GM19372 (cell line): ENCODE measurements around the gene DOCK2.

Experiments
- ATAC-seq: cut with Tn5 transposase; IDR thresholded peaks from one replicate; pipeline ENCODE4 v1.9.1; 2021; ENCODE audit warnings: mild to moderate bottlenecking, low read depth, moderate library complexity; ENCODE audit not compliant: unreplicated experiment

DOCK2 gene

DNA sequence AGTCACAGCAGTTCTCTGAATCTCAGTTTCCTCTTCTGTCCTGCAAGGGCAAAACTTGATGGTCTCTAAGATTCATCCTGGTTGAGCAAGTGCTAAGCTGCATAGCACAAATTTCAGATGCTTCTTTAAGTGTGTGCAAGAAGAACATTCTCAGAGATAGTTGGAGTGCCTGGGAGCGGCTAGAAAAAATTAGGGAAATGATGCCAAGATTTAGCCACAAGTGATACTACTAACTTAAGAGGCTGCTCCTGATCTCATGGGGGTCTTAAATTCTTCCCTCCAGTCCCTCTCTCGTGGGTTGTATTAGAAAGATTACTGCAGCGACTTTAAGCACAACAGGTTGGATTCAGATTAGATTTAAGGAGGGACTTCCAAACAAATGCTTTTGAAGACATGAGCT lies 319.1 kb downstream of the DOCK2 start:
- ATAC-seq: no peak

DNA sequence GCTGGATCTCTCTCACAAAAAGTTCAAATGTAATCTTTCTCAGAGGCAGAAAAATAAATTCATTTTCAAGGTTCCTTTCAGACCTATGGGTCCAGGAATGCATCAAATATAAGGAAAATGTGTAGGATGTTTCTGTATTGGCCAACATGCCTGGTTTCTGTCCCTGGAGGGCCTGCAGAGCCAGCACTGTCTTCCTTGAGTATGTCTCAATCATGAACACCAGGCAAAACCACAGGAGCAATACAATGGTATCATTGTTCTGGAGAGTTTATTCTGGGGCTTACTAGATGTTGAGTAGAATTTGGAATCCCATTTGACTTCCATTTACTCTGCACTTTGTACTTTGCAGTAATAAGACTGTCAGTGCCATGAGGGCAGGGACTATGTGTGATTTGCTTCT lies 319.7 kb downstream of the DOCK2 start:
- no peak for ATAC-seq

DNA sequence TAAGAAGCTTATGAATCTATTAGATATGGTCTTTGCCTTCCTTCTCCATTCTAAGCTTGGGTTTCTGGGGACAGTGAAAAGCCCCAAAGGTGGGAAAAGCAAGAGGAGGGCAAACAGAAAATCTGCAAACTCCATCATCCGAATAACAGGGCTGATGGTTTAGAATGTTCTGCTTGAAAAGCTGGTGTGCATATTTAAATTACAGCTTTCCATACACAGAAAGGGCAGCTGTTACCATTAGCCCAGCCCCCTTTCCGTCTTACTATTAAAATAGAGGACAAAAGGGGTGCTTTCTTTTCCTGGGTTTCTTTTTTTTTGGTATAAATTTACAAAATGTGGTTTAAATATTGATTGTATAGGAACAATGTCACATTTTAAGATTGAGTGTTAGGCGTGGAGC lies 321.2 kb downstream of the DOCK2 start:
- no peak for ATAC-seq

DNA sequence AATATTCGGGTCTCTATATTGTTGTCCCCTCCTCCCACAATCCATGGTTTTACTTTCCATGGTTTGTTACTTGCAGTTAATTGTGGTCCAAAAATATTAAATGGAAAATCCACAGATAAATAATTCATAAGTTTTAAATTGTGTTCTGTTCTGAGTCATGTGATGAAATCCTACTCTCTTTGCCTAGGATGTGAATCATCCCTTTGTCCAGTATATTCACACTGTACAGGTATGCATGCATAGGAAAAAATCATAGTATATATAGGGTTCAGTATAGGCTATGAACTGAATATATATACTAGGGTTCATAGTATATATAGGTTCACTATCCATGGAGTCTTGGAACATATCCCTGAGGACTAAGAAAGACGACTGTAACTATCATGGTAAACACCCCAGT lies 323.6 kb downstream of the DOCK2 start:
- no peak for ATAC-seq

DNA sequence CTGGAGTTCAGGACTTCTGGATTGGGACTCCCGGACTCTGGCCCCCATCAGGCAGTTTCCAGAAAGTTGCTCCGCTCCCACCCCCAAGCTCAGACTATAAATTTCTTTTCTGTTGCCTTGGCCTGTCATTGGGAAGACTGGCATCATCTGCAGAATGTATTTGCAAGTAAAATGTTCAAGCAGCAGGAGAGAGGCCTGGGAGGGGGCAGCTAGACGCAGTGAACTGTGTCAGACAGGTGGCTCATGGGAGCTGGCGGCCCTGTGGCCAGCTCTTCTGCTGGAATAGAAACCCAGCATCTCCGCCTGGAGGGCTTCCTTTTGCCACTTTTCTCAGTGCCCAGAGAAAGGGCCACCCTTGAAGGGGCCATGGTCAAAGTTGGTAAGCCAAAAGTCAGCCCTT lies 327.2 kb downstream of the DOCK2 start:
- ATAC-seq: no peak

DNA sequence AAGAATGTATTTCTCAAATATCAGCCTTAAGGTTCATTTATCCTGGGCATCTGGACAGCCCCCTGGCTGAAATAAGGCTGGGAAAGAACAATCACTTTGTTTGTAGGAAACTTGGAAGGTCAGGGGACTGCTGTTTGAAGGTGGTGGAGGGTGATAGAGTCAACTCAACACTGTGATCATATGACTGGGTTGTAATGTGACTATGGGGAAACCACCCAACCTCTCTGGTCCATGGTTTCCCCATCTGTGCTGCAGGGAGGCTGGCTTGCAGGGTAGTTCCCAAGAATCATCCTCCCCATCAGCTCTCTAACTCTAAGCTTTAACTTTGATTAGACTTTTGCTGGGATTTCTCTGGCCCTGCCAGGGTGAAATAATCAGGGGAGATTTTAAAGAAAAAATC lies 333.3 kb downstream of the DOCK2 start:
- ATAC-seq: no peak

DNA sequence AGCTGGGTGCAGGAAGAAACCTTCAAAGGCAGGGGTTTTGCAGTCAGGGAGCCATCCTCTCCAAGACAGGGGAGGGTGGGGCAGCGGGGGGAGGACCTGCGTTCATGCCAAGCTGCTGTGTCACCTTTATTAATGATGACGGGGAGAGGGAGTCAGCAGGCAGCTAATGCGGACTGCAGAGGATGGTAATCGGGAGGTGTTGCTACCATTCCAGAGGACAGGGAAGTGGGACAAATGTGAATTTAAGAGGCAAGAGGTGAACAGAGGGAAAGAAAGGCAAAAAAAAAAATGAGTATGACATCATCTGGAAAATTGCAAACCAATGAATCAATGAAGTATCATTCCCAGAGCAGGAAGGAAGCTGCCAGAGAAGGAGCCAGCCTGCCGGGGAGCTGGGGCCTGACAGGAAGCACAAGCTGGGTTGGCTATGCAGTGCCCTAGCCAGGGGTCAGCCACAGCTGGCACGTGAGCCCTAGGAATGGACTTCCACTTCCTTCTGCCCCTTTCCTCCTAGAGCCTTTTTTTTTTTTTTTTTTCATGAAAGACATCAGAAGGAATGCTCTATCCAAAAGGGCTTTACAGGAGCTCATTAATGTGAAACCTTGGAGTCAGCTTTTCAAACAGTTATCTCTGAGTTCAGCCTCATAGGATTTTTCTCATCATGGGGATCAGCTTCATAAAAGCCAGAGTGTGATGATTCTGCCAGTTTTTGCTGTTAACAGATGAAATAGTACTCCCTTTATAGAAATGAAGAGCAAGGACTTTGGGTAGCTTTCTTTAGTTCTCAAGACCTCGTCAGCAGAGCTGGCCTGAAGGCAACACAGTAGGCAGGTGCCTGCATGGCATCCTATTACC lies 334.1 kb downstream of the DOCK2 start:
- no peak for ATAC-seq

DNA sequence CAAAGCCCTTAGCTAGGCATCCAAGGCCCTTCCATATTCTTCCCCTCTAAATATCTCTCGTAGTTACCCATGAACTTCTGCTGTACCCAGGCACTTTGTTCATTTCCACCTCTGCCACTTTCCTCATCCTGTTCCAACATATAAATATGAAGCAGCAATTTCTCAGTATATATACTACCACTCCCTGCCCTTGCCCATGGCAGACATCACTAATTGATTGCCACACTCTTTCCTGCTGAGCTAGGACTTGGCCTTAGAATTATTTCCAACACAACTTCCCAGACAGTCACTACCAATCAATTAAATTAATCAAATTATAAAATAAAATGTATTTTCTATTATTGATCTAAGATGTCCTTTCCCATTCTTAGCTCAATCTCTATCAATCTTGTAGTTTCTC lies 334.7 kb downstream of the DOCK2 start:
- no peak for ATAC-seq

DNA sequence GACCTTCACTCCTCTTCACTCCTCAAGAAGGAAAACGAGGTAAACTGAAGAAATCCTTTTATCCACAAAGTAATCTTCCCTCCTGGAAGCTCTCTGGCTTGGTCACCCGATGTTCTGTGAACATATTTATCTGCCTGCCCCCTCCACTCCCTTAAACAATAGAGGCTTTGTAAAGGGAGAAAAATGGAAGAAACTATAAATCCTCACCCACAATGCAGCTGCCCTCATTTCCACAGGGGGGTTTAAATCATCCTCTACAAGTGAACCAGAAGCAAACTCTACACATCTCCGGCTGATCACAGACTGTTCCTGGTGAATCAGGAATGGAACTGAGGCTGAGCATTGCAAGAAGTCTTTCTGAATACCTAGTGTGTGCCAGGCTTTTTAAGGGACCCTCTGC lies 336.0 kb downstream of the DOCK2 start:
- ATAC-seq: no peak

DNA sequence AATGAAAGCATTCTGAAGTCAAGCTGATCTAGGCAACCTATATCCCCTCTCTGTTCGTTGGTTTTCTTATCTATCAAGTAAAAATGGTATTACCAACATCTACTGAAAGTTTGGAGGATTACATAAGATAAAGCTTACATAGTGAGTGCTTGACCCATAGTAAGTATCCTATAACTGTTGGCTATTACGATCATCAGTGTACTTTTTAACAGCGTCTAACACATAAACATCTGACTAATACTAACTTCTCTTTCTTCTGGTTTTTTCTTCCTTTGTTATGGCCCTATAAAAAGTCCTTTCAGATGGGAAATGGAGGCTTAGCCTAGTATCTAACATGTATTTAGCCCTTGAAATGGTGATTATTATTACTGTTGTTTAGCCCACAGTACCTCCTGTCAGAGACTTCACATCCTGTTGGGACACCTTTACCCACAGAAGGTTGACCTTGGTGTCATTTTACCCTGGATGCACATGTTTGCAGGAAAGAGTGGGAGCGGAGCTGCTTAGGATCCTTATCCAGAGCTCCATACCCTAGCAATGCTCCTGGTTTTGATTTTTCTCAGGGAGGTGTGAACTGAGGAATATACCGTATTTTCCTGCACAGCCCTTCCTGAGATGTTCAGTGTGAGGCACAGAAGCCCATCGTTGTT lies 337.2 kb downstream of the DOCK2 start:
- ATAC-seq: no peak

DNA sequence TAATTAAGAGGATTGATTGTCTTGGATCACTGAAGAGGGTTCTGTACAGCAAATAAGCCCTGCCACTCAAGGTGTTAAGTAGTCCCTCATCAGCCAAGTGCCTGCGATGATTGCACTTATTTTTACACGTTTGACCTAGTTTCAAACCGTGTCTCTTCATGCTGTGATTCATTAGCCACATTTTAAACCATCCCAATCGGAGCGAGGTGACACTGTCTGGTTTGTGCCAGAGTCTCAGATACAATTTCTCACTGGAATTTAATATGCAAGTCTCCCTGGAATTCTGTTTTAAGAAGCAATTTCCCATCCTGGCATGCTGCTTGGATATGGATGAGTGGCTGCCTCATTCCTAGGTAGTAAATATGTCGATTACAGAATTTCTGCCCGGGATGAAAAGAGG lies 341.6 kb downstream of the DOCK2 start:
- ATAC-seq: no peak

DNA sequence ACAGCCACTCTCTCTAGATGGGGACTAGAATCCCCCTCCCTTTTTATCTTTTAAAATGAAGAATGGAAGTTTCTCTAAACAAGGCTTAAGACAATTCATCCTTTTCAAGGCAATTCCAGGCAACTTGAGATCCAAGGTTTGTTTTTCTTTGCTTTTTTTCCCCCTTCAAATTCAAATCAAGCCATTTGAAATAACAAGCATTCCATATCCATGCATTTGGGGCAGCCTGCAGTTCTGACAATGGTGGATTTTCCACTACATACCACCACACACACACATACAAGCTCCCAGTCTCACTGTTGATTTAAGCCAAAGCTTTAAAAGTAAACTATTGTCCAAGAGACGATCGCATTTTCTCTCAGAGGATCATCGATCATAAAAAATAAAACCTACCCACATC lies 342.8 kb downstream of the DOCK2 start:
- no peak for ATAC-seq

DNA sequence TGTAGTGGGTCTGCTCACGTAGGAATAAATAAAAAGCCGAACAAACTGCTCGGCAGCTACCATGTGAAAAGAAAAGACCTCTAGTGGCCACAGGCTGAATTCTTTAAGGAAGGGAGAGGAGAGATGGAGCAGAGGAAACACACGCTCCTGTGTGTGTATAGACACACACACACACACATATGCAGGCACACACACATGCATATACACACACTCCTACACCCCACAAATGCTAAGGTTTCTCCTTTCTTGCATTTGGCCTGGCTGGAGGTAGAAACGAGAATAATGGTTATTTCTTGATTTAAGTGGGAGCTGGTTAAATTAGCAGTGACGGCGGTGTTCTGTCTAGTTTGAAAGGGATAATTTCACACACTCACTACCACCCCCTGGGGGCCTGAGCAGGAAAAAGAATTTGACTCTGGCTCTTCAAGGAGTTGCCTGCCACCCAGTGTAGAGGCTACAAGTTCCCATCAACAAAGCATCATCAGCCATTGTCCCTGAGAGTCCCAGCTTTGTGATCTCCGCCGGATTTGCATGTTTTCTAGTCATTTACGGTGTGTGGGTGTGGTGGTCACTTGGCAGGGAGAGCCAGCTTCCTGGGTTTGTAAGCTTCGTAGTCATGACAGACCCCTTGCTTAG lies 343.5 kb downstream of the DOCK2 start, which contains the start of gene INSYN2B:
TSS of gene INSYN2B (minus strand) at position 78 of the 636 bp plus-strand sequence. CDS start 96,597 bp downstream, outside the sequence.
- no peak for ATAC-seq

DNA sequence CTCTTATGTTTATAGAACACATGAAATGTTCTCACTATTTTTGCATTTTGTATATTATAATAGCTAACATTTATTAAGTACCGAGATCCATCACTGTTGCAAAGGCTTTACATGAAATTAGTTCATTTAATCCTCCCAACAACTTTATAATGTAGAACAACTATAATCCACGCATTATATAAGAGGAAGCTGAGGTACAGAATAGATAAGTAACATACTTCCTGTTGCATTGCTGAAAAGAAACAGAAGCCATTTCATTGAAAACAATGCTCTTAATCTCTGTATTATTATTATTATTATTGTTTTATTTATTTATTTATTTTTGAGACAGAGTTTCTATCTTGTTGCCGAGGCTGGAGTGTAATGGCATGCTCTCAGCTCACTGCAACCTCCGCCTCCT lies 351.1 kb downstream of the DOCK2 start:
- ATAC-seq: no peak

DNA sequence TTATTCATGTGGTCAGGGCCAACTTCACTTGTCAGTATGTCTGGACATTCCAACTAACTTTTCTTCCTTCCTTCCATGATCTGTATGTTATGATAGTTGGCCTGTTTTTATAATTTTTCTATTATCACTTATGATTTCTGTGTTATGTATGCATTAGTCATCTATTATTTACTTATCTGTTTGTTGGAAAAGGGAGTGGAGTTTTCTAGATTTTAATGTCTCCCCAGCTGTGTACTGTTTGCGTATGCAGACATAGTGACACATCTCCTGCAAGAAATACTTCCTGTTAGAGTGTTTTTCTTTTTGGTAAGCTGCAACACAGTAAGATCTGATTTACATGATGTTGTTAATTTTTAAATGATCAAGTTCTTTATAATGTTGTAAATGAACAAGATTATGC lies 351.9 kb downstream of the DOCK2 start:
- no peak for ATAC-seq

DNA sequence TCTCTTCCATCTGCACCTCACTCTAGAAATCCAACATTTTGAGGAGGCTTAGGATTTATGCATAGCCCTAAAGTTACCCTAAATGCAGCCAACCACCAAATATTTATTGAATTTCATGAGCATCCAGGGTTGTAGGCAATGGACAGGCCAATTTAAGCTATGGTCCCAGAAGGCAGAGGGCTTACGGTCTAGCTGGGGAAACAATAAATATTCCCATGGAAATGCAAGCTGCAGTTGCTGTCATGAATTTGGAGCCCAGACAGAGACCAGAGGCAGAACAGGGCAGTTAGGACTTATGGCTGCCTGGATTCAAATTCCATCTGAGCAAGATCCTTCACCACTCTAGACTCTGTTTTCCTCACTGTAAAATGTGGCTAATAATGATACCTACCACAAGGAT lies 352.3 kb downstream of the DOCK2 start:
- ATAC-seq: no peak

DNA sequence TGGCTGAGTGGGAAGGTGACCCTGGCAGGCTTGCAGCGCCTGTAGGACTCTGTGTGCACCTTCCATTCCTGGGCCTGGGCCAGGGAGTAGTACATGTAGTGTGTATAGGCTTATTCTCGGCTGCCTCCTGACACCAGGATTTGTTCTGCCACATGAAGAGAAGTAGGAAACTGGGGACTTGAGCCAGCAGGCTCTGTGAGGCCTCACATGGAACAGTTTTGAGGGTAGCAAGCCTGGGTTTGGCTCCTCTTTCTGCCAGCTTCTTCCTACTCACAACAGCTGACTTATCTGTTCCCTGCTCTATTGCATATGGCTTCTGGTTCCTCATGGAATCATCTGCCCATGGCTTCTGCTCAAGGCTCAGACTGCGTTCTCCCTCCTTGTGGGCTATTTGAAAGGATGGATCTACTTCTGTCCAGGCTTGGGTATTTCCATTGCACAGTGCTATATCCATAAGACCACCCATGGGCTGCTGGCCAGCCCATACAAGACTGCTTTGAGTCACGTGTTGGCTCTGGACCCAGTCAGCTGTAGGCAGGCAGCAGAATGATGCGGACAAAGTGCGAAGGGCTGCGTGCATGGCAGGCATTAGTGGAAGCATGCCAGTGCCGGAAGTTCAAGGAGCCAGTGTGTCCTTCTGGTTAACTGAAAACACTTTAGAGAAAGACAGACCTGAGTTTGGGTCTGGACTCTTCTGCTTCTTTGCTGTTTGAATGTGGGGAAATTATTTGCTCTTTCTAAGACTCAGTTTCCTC lies 354.2 kb downstream of the DOCK2 start:
- no peak for ATAC-seq

DNA sequence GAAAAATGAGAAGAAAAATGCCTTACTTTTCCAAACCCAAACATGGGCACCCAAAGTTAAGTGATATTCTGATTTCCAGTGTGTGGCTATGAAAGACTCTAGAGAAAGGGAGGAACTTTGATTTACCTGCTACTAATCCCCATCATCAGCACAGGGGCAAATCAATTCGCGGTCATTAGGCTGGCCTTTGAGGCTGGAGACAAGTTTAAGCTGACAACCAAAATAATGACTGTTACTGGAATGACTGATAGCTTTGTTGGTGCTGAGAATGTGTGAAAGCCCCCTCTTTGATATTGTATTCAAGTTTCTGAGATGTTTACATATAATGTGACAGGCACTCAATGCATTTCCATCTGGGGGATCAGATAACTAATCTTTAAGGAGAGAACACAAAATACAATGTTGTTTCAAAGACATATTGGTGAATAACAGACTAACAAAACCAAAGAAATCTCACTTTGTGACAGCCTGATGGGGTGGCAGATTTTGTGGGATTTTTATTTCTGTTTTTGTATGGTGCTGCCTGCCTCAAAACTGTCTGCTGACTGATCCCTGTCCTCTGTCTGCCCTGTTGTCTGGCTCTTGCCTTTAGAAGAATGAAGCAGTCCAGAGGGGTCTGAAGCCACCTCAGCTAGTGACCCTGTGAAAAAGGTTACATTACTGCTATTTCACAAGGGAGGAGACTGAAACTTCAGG lies 355.9 kb downstream of the DOCK2 start:
- no peak for ATAC-seq

DNA sequence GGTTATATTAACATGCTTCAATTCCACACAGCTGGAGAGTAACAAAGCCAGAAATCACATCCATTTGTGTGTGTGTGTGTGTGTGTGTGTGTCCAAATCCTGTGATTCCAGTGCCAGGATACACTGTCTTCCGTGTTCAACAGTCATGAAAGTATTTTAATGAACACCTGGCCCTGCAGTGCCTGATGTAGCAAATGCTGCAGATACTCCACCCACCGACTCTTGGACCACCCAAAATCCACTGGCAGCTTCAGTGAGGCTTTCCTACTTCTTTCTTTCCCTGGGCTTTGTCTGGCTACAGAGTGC lies 356.4 kb downstream of the DOCK2 start:
- no peak for ATAC-seq

DNA sequence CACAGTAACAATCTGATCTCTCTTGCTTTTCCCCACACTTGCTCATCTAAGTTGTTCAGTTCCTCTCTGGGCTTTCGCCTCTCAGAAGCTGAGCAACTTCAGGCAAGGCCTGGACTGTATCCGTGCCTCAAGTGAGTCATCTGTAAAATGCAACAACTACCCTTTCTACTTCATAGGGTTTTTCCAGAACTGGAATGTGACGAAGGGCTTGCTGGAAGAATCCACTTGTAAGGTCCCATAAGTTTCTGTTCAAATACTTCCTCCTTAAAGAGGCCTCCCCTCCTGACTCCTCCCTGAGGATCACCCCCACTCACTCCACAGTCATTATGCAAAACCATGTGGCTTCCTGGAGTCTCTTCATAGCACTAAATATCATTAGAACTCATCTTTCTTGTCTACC lies 360.7 kb downstream of the DOCK2 start:
- no peak for ATAC-seq

DNA sequence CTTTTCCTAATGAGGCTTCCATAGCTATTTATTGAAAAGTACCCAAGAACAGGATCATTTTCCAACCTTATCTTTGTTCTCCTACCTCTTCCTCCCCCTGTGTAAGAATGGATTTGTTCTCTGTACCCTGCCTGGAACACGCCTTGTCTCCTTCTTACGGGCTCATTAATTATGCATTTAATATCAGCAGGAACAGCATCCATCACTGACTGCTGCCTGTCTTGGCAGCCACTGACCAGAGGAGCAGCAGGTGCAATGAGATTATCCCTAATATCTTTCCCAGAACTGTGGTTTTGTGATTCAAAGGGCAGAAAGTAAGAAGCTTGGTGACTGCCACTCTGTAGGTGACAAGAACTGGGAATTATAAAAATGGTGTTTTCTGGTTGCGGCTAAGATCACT lies 362.5 kb downstream of the DOCK2 start:
- no peak for ATAC-seq
